Measurements from ENCODE around the gene CRACDL.

- TF ChIP-seq CTCF (IDR thresholded peaks at IDR 0.05; ENCODE audit: low read depth, low read length, poor library complexity, severe bottlenecking): no peak
- TF ChIP-seq EZH2phosphoT487 (IDR thresholded peaks at IDR 0.05; ENCODE audit: borderline replicate concordance, low read length): no peak
Measured at GRCh38 chr2:98795891-98796676, 139.9 kb downstream of the CRACDL start.

All from DOHH2 (cell line).